Measurements from ENCODE around the gene COL25A1. TPM values are rescaled to one million over a fixed set of nuclear protein-coding genes. Genes with fewer than 3 reads are reported as not detected.
A peak's percentile ranks its signal among the peaks of the same experiment; 100 is the strongest.

COL25A1 gene
- total RNA-seq (under 1 TPM; 0.06 to 0.44 TPM), polyA plus RNA-seq (under 1 TPM in 1 of 2 donors, not detected in 1; 0.55 TPM)

DNA sequence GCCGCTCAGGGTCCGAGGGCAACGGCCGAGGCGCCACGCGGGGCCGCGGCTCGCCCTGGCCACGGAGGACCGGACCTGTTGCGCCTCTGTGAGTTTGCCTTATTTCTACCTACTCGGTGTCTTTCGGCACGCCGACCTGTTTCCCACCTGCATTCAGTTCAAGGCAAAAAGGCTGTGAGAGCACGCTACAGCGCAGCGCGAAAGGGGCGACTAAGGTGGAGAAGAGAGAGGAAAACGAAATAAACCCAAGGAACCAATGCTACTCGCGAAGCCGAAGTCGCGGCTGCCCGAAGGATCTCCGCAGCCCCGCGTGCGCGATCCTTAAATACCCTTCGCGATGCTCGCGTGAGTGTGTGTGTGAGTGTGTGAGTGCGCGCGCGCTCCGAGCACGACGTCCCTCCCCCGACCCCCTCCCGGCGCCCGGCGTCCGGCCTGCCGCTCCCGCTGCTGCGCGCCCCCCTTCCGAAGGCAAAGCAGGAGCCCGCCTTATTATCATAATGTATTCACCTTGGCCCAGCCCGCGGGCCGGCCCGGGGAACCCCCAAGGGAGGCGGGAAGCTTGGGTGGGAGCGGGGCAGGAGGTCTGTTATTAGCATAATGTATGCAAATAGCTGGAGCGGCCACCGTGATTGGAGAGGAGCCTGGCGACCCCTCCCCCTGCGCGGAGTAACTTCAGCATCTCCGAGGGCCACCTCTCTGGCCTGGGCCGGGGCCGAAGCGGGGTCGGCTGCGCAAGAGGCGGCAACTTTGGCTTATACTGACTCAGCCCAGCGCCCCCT lies at the start of gene COL25A1:
Gene COL25A1, minus strand, starts transcription at position 298 of the 779 bp plus-strand sequence.
- CTCF ChIA-PET (ENCODE audit: partially characterized antibody): no interaction called here
- H3K36me3 ChIP-seq (ENCODE audit: insufficient read depth, low read length): no peaks in the 10 kb centered on the region
- DNase-seq: peak; percentile 25 to 64 (median 33)
- peaks cover 0 to 8% (median 0%) of the 10 kb centered on the region in 8 donors for H3K9me3 Mint-ChIP-seq
- H3K27me3 Mint-ChIP-seq: peaks cover 40 to 41% of the 10 kb centered on the region in 2 donors
- H3K36me3 Mint-ChIP-seq: no peaks in the 10 kb centered on the region
- H3K9me3 ChIP-seq (ENCODE audit: control insufficient read depth in 1 of 2, low read length in 2 of 2): no peaks in the 10 kb centered on the region
- H3K4me1 ChIP-seq (ENCODE audit: insufficient read depth, low read length): peaks cover 14% of the 10 kb centered on the region
- peak within 1 kb of the TSS in 3 of 7 donors; percentile 26 to 38 (median 30) for H3K27ac Mint-ChIP-seq
- intact Hi-C loops (cut with micrococcal nuclease): no loop called here
- peaks cover 12 to 22% (median 16%) of the 10 kb centered on the region in 4 donors for H3K4me1 Mint-ChIP-seq
- H3K4me3 Mint-ChIP-seq: peak within 1 kb of the TSS; percentile 79 to 89 (median 86)
- peaks cover 35% of the 10 kb centered on the region for H3K27me3 ChIP-seq (ENCODE audit: insufficient read depth, low read length)
- POLR2A ChIA-PET (ENCODE audit: partially characterized antibody): no interaction called here
- H3K27ac ChIP-seq (ENCODE audit: low read depth, low read length): no peak within 1 kb of the TSS
- H3K4me3 ChIP-seq (ENCODE audit: low read length in 2 of 2): peak within 1 kb of the TSS in 1 of 2 donors; percentile 43

DNA sequence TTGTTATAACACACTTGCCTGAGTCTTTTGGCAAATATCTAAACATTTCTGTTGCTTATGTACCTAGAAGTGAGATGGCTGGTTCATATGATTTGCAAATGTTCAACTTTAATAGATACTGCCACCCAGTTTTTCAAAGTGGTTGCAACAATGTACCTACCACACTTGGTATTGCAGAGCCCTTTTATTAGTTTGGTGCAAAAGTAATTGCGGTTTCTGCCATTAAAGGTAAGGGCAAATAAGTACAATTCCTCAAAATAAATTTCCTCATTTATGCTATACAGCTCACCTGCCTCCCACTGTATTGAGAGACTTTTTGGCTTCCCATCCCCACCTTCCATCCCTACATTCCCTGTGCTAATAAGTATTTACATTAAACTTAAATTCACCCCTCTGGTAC lies 47.7 kb upstream of the COL25A1 start:
- POLR2A ChIA-PET (ENCODE audit: partially characterized antibody): no interaction called here
- Mint-ChIP-seq H3K36me3 (no peaks in the 10 kb centered on the region), H3K9me3 (peaks cover 0 to 16% (median 10%) of the 10 kb centered on the region in 8 donors), H3K27ac (no peak overlapping the region), H3K4me3 (no peak overlapping the region), H3K4me1 (no peaks in the 10 kb centered on the region), H3K27me3 (peaks cover 2% of the 10 kb centered on the region in 2 donors)
- no peaks in the 10 kb centered on the region for H3K9me3 ChIP-seq (ENCODE audit: control insufficient read depth in 1 of 2, low read length in 2 of 2)
- no peak for DNase-seq
- H3K4me1 ChIP-seq (ENCODE audit: insufficient read depth, low read length): no peaks in the 10 kb centered on the region
- no peaks in the 10 kb centered on the region for H3K36me3 ChIP-seq (ENCODE audit: insufficient read depth, low read length)
- no peak overlapping the region for H3K4me3 ChIP-seq (ENCODE audit: low read length in 2 of 2)
- CTCF ChIA-PET (ENCODE audit: partially characterized antibody): no interaction called here
- intact Hi-C loops (cut with micrococcal nuclease): no loop called here
- no peaks in the 10 kb centered on the region for H3K27me3 ChIP-seq (ENCODE audit: insufficient read depth, low read length)
- H3K27ac ChIP-seq (ENCODE audit: low read depth, low read length): no peak overlapping the region

DNA sequence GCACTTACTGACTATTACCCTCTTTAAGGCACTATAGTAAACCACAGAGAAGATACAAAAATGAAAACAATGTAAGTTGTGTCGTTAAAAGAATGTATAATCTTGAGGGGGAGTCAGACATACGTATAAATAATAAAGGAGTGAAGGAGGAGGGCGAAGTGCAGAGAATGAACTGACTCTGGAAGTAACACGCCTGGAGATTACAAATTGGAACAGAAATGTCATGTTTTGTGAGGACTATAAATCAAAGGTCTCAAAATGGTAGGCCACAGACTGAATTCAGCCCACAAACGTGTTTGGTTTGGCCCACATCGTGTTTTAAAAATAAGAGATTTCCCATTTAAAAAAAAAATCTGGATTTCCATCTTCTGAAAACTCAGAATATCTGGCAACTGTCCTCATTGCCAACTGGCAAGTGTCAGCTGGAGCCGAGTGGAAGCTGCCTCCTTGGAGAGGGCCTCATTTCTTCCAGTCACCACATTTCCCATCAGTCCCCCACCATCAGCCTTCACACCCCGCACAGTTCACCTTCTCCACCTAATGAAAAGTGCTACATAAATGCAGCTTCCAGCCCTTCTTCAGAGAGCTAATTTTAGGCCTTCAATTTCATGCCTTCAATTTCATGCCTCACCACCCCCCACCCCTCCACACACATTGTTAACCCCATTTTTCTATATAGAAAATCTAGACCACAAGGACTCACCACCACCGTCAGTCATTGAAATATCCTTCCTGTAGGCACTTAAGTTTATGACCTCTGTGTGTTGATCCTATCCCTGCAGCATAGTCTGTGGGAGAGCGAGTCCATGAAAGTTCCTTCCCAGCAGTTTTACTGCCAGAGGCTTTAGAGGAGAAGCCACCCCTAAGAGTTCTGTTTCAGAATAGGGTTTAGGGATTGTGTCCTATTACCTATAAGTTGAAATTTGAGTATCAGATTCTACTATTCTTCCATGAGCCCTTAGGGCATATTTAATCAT lies 32.0 kb upstream of the COL25A1 start:
- Mint-ChIP-seq H3K36me3 (no peaks in the 10 kb centered on the region), H3K27me3 (peaks cover 5 to 6% of the 10 kb centered on the region in 2 donors), H3K27ac (peak overlapping the region in 1 of 7 donors; percentile 22), H3K4me3 (no peak overlapping the region), H3K9me3 (peaks cover 0 to 6% (median under 1%) of the 10 kb centered on the region in 8 donors), H3K4me1 (no peaks in the 10 kb centered on the region)
- H3K36me3 ChIP-seq (ENCODE audit: insufficient read depth, low read length): no peaks in the 10 kb centered on the region
- no peak for DNase-seq
- intact Hi-C loops (cut with micrococcal nuclease): no loop called here
- POLR2A ChIA-PET (ENCODE audit: partially characterized antibody): no interaction called here
- H3K9me3 ChIP-seq (ENCODE audit: control insufficient read depth in 1 of 2, low read length in 2 of 2): no peaks in the 10 kb centered on the region
- H3K4me3 ChIP-seq (ENCODE audit: low read length in 2 of 2): no peak overlapping the region
- no peak overlapping the region for H3K27ac ChIP-seq (ENCODE audit: low read depth, low read length)
- H3K4me1 ChIP-seq (ENCODE audit: insufficient read depth, low read length): no peaks in the 10 kb centered on the region
- H3K27me3 ChIP-seq (ENCODE audit: insufficient read depth, low read length): no peaks in the 10 kb centered on the region
- CTCF ChIA-PET (ENCODE audit: partially characterized antibody): no interaction called here

DNA sequence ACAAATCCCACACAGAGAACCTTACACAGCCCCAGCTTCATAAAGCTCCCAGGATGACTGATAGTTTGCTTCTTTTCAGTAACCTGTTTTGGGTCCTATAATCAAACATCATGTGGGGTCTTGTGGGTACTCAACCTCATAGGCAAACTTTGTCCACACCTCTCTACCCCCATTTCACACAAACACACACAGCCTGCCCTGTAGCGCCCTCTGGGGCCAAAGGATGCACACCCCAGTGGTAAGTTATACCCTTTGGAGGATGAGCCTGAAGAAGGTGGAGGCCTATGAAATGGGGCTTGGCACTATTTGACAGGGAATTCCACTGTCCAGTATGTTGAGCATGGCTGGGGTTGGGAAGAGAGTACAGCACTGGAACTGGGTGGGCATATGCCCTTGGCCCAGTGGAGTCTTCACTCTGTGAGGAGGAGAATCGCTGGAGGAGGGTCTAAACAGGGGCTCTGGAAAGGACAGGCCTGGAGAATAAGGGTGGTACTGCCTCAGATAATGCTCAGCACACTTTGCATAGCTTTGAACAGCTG lies 30.5 kb upstream of the COL25A1 start:
- ChIA-PET POLR2A (ENCODE audit: partially characterized antibody) (interaction anchor here (0.5 kb wide), 1 partner anchor 1035 kb away, joined by 3 read pairs; no protein-coding TSS in a partner anchor), CTCF (ENCODE audit: partially characterized antibody) (no interaction called here)
- no peak overlapping the region for H3K4me3 ChIP-seq (ENCODE audit: low read length in 2 of 2)
- H3K4me1 ChIP-seq (ENCODE audit: insufficient read depth, low read length): no peaks in the 10 kb centered on the region
- H3K4me1 Mint-ChIP-seq: no peaks in the 10 kb centered on the region
- H3K27ac ChIP-seq (ENCODE audit: low read depth, low read length): no peak overlapping the region
- no peaks in the 10 kb centered on the region for H3K27me3 ChIP-seq (ENCODE audit: insufficient read depth, low read length)
- H3K36me3 ChIP-seq (ENCODE audit: insufficient read depth, low read length): no peaks in the 10 kb centered on the region
- H3K9me3 Mint-ChIP-seq: no peaks in the 10 kb centered on the region
- no peaks in the 10 kb centered on the region for H3K36me3 Mint-ChIP-seq
- H3K9me3 ChIP-seq (ENCODE audit: control insufficient read depth in 1 of 2, low read length in 2 of 2): no peaks in the 10 kb centered on the region
- peaks cover 2% of the 10 kb centered on the region in 2 donors for H3K27me3 Mint-ChIP-seq
- no peak overlapping the region for H3K4me3 Mint-ChIP-seq
- no peak for DNase-seq
- intact Hi-C loops (cut with micrococcal nuclease): no loop called here
- no peak overlapping the region for H3K27ac Mint-ChIP-seq

DNA sequence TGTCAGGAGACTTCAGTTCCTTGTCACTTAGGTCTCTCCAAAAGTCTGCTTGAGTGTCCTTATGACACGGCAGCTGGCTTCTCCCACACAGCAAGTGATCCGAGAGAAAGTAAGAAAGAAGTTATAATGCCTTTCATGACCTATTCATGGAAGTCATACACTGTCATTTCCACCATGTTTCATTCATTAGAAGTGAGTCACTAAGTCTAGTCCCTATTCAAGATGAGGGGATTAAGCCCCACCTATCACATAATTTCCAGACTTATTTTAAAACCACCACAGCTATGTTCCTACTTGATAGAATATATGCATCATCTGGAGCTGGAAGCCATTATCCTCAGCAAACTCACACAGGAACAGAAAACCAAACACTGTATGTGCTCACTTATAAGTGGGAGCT lies 25.2 kb upstream of the COL25A1 start:
- H3K27ac ChIP-seq (ENCODE audit: low read depth, low read length): no peak overlapping the region
- ChIA-PET CTCF (ENCODE audit: partially characterized antibody) (no interaction called here), POLR2A (ENCODE audit: partially characterized antibody) (no interaction called here)
- no peak overlapping the region for H3K4me3 ChIP-seq (ENCODE audit: low read length in 2 of 2)
- H3K9me3 Mint-ChIP-seq: peaks cover 0 to 16% (median 14%) of the 10 kb centered on the region in 8 donors
- peaks cover 0 to 3% of the 10 kb centered on the region in 2 donors for H3K9me3 ChIP-seq (ENCODE audit: control insufficient read depth in 1 of 2, low read length in 2 of 2)
- no peak overlapping the region for H3K27ac Mint-ChIP-seq
- H3K27me3 Mint-ChIP-seq: peaks cover 1 to 2% of the 10 kb centered on the region in 2 donors
- no peak overlapping the region for H3K4me3 Mint-ChIP-seq
- H3K27me3 ChIP-seq (ENCODE audit: insufficient read depth, low read length): no peaks in the 10 kb centered on the region
- H3K36me3 Mint-ChIP-seq: peaks cover 2 to 6% of the 10 kb centered on the region in 2 donors
- intact Hi-C loops (cut with micrococcal nuclease): no loop called here
- H3K4me1 Mint-ChIP-seq: no peaks in the 10 kb centered on the region
- H3K4me1 ChIP-seq (ENCODE audit: insufficient read depth, low read length): no peaks in the 10 kb centered on the region
- H3K36me3 ChIP-seq (ENCODE audit: insufficient read depth, low read length): no peaks in the 10 kb centered on the region
- no peak for DNase-seq

DNA sequence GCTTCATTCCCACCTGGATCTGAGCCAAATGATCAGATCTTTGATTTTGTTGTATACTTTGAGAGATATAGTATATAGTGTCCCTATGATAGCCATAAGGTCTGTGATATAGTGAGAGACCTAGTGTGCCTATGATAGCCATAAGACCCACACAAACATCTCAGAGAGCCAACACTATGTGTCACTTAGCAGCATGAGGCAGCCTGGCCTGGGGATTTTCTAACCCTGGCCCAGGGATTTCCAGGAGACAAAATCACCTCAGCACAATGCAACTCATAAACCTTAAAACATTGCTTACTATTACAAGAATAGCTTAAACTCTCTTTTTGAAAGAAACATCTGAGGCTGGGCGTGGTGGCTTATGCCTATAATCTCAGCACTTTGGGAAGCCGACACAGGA lies 23.2 kb upstream of the COL25A1 start:
- intact Hi-C loops (cut with micrococcal nuclease): no loop called here
- no peak overlapping the region for H3K27ac ChIP-seq (ENCODE audit: low read depth, low read length)
- ChIA-PET CTCF (ENCODE audit: partially characterized antibody) (no interaction called here), POLR2A (ENCODE audit: partially characterized antibody) (no interaction called here)
- H3K9me3 Mint-ChIP-seq: peaks cover 3 to 32% (median 29%) of the 10 kb centered on the region in 8 donors
- peaks cover 2 to 4% of the 10 kb centered on the region in 2 donors for H3K27me3 Mint-ChIP-seq
- no peak for DNase-seq
- no peaks in the 10 kb centered on the region for H3K4me1 ChIP-seq (ENCODE audit: insufficient read depth, low read length)
- H3K4me1 Mint-ChIP-seq: no peaks in the 10 kb centered on the region
- peaks cover 10 to 14% of the 10 kb centered on the region in 2 donors for H3K36me3 Mint-ChIP-seq
- H3K27ac Mint-ChIP-seq: no peak overlapping the region
- no peak overlapping the region for H3K4me3 Mint-ChIP-seq
- H3K9me3 ChIP-seq (ENCODE audit: control insufficient read depth in 1 of 2, low read length in 2 of 2): peaks cover 0 to 3% of the 10 kb centered on the region in 2 donors
- H3K27me3 ChIP-seq (ENCODE audit: insufficient read depth, low read length): no peaks in the 10 kb centered on the region
- H3K4me3 ChIP-seq (ENCODE audit: low read length in 2 of 2): no peak overlapping the region
- no peaks in the 10 kb centered on the region for H3K36me3 ChIP-seq (ENCODE audit: insufficient read depth, low read length)

DNA sequence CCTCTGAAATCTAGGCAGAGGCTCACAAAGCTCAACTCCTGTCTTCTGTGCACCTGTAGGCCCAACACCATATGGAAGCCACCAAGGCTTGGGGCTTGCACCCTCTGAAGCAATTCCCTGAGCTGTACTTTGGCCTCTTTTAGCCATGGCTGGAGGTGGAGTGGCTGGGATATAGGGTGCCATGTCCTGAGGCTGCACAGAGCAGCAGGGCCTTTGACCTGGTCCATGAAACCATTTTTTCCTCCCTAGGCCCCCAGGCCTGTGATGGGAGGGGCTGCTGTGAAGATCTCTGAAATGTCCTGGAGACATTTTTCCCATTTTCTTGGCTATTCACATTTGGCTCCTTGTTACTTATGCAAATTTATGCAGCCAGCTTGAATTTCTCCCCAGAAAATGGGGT lies 20.9 kb upstream of the COL25A1 start:
- no peak overlapping the region for H3K4me3 Mint-ChIP-seq
- Histone ChIP-seq H3K4me1 (ENCODE audit: insufficient read depth, low read length) (no peaks in the 10 kb centered on the region), H3K27ac (ENCODE audit: low read depth, low read length) (no peak overlapping the region), H3K36me3 (ENCODE audit: insufficient read depth, low read length) (no peaks in the 10 kb centered on the region), H3K9me3 (ENCODE audit: control insufficient read depth in 1 of 2, low read length in 2 of 2) (peaks cover 0 to 3% of the 10 kb centered on the region in 2 donors), H3K27me3 (ENCODE audit: insufficient read depth, low read length) (no peaks in the 10 kb centered on the region), H3K4me3 (ENCODE audit: low read length in 2 of 2) (no peak overlapping the region)
- H3K27ac Mint-ChIP-seq: no peak overlapping the region
- no peak for DNase-seq
- intact Hi-C loops (cut with micrococcal nuclease): no loop called here
- H3K4me1 Mint-ChIP-seq: no peaks in the 10 kb centered on the region
- H3K36me3 Mint-ChIP-seq: peaks cover 10 to 14% of the 10 kb centered on the region in 2 donors
- H3K27me3 Mint-ChIP-seq: peaks cover 2 to 4% of the 10 kb centered on the region in 2 donors
- ChIA-PET POLR2A (ENCODE audit: partially characterized antibody) (no interaction called here), CTCF (ENCODE audit: partially characterized antibody) (no interaction called here)
- peaks cover 3 to 50% (median 34%) of the 10 kb centered on the region in 8 donors for H3K9me3 Mint-ChIP-seq

Data from CD4-positive, alpha-beta memory T cell (primary cell).